M059J (cell line): ENCODE results near the gene SH2D7. TPM values are rescaled to one million over a fixed set of nuclear protein-coding genes. Genes with fewer than 3 reads are reported as not detected.

Experiments
- DNase-seq: peaks from one replicate; pipeline ENCODE4 v3.0.0-alpha.2; 2012; ENCODE audit warnings: low read depth
- total RNA-seq: library from RNA; depleted of rRNA; stranded (reverse); fragments of >200 nt; shearing (Covaris generic); gene quantifications from 2 replicates; pipeline ENCODE4 v1.2.3, GENCODE V29; 2014; rRNA removed

Gene SH2D7
- total RNA-seq: not detected in 2 replicates

GRCh38 chr15:78092261-78093041 lies at the start of gene SH2D7:
TSS of gene SH2D7 (plus strand) at chr15:78092561. CDS start at chr15:78092585, 24 bp downstream.
- DNase-seq: no peak

GRCh38 chr15:78044407-78045155 lies 47.8 kb upstream of the SH2D7 start:
- DNase-seq: no peak

GRCh38 chr15:78045189-78045588 lies 47.2 kb upstream of the SH2D7 start:
- no peak for DNase-seq

GRCh38 chr15:78046796-78047341 lies 45.5 kb upstream of the SH2D7 start:
- DNase-seq: no peak

- DNase-seq: peak; percentile 64
Measured at GRCh38 chr15:78047761-78048627, 44.4 kb upstream of the SH2D7 start.

- no peak for DNase-seq
Measured at GRCh38 chr15:78048628-78048920, 43.8 kb upstream of the SH2D7 start.

GRCh38 chr15:78049691-78050440 lies 42.5 kb upstream of the SH2D7 start:
- DNase-seq: peak; percentile 78

GRCh38 chr15:78050441-78050809 lies 41.9 kb upstream of the SH2D7 start:
- DNase-seq: no peak

- DNase-seq: peak; percentile 30
Measured at GRCh38 chr15:78050826-78051225, 41.5 kb upstream of the SH2D7 start.

GRCh38 chr15:78051596-78051995 lies 40.8 kb upstream of the SH2D7 start:
- no peak for DNase-seq

- peak; percentile 54 for DNase-seq
Measured at GRCh38 chr15:78052001-78052401, 40.4 kb upstream of the SH2D7 start.

GRCh38 chr15:78052545-78052944 lies 39.8 kb upstream of the SH2D7 start:
- no peak for DNase-seq

- no peak for DNase-seq
Measured at GRCh38 chr15:78054518-78054917, 37.8 kb upstream of the SH2D7 start.

GRCh38 chr15:78054966-78055365 lies 37.4 kb upstream of the SH2D7 start:
- DNase-seq: no peak

GRCh38 chr15:78055919-78056713 lies 36.2 kb upstream of the SH2D7 start:
- DNase-seq: peak; percentile 37

- peak; percentile 42 for DNase-seq
Measured at GRCh38 chr15:78056714-78057269, 35.6 kb upstream of the SH2D7 start.

- no peak for DNase-seq
Measured at GRCh38 chr15:78057803-78058202, 34.6 kb upstream of the SH2D7 start.

- DNase-seq: no peak
Measured at GRCh38 chr15:78058401-78058935, 33.9 kb upstream of the SH2D7 start.

GRCh38 chr15:78059110-78059839 lies 33.1 kb upstream of the SH2D7 start:
- DNase-seq: peak; percentile 54
